GM13976 (cell line): ENCODE measurements around the gene CXCL14.

ENCODE experiments used
- DNase-seq: peaks from one replicate; pipeline ENCODE4 v3.0.0; 2012; ENCODE audit warnings: low spot score
- in situ Hi-C: fragments of 300-500 bp; cut with MboI; formaldehyde crosslinking; loops from one replicate; pipeline ENCODE4 v1.12.0; 2022; ENCODE audit warnings: low sequenced_read_pairs, mixed read lengths, inconsistent platforms; ENCODE audit not compliant: unreplicated experiment
- TF ChIP-seq, protein P1 (sequence below): IDR thresholded peaks from 2 replicates; pipeline ENCODE4 v1.5.1; 2012; ENCODE audit warnings: borderline replicate concordance, mild to moderate bottlenecking; ENCODE audit not compliant: insufficient read depth; ENCODE audit errors: extremely low read depth, missing control alignments, control extremely low read depth

The CXCL14 gene

GRCh38 chr5:135615581-135616260, 36.9 kb upstream of the CXCL14 start:
- in situ Hi-C loops, result no loop called here
- TF ChIP-seq, protein P1, sequence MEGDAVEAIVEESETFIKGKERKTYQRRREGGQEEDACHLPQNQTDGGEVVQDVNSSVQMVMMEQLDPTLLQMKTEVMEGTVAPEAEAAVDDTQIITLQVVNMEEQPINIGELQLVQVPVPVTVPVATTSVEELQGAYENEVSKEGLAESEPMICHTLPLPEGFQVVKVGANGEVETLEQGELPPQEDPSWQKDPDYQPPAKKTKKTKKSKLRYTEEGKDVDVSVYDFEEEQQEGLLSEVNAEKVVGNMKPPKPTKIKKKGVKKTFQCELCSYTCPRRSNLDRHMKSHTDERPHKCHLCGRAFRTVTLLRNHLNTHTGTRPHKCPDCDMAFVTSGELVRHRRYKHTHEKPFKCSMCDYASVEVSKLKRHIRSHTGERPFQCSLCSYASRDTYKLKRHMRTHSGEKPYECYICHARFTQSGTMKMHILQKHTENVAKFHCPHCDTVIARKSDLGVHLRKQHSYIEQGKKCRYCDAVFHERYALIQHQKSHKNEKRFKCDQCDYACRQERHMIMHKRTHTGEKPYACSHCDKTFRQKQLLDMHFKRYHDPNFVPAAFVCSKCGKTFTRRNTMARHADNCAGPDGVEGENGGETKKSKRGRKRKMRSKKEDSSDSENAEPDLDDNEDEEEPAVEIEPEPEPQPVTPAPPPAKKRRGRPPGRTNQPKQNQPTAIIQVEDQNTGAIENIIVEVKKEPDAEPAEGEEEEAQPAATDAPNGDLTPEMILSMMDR, result no peak
- no peak for DNase-seq

DNA sequence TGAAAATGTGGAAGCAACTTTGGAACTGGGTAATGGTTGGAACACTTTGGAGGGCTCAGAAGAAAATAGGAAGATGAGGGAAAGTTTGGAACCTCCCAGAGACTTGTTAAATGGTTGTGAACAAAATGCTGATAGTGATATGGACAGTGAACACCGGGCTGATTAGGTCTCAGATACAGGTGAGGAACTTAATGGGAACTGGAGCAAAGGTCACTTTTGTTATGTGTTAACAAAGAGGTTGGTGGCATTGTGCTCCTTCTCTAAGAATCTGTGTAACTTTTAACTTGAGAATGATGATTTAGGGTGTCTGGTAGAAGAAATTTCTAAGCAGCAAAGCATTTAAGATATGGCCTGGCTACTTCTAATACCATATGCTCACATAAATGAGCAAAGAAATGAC, 36.4 kb upstream of the CXCL14 start:
- TF ChIP-seq, protein P1, result no peak

GRCh38 chr5:135609981-135610380, 31.2 kb upstream of the CXCL14 start:
- no peak for DNase-seq
- in situ Hi-C loops, result no loop called here
- TF ChIP-seq, protein P1, result no peak

More for the DNA sequence above, 36.4 kb upstream of the CXCL14 start:
- DNase-seq, result no peak
- in situ Hi-C loops, result no loop called here

DNA sequence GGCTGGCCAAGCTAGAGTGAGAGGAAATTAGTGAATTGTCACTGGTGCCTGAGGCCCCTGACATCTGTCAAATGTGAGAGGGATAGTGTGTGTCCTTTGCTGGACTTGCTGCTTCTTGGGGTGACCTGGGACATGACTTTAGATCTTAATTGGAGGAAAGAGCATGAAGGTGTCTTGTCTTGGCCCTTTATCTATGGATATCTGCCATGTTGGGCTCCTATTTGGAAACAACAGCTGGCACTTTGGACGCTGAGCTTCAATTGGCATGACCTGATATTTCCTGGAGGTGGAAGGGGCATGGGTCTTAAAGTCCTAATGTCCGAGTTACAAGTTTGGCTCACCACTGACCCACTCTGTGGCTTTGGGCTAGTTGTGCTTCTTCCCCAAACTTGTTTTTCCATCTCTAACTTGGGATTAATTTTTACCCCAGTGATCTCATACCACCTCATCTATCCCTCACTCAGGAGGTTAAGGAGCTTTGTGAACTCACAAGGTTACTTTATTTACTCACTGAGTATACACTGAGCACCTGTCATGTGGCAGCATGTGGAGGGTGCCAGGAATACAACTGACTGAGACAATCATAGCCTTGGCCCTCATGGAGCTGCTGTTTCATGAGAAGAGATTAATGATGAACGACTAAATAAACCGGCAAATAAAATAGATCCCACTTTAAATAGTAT, 30.1 kb upstream of the CXCL14 start:
- TF ChIP-seq, protein P1, result no peak
- in situ Hi-C loops, result no loop called here
- no peak for DNase-seq

DNA sequence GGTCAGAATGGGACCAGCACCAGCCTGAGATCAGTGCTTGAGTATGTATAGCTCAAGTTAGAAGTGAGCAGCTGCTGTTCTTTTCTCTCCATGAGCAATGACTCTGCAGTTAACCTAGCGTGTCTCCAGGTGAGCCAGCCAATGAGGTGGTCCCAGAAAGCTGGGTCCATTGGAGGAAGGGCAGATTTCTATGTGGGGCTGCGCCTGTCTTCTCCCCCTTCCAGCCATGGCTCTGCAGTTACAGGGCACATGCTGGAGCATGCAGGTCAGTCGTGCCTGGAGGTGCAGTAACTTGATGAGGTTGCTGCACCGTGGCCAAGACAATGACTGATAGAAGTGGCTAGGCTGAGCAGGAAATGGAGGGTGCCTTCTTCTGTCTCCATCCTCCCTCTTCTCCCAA, 29.6 kb upstream of the CXCL14 start:
- in situ Hi-C loops, result no loop called here
- TF ChIP-seq, protein P1, result no peak
- DNase-seq, result no peak

GRCh38 chr5:135606431-135606830, 27.6 kb upstream of the CXCL14 start:
- in situ Hi-C loops, result no loop called here
- TF ChIP-seq, protein P1, result no peak
- DNase-seq, result no peak
